Esophagus squamous epithelium (tissue), 4 donors: ENCODE data around the gene NPR1.

Source experiments
- CTCF ChIP-seq, 6 experiments: fragments of 450-650 bp in 4 of 6; fragments of 200-600 bp in 2 of 6; sonication (generic) in 2 of 6; IDR thresholded peaks; one replicate each; pipeline ENCODE4 v1.5.1; 2016 to 2019; ENCODE audit warnings: antibody characterized with exemption in 6 of 6, mild to moderate bottlenecking in 4 of 6, moderate library complexity in 4 of 6
- POLR2A ChIP-seq, 4 donors: fragments of 450-650 bp; IDR thresholded peaks; one replicate each; pipeline ENCODE4 v1.6.1; 2017; ENCODE audit warnings: antibody characterized with exemption in 4 of 4, mild to moderate bottlenecking in 4 of 4, moderate library complexity in 3 of 4

GRCh38 chr1:153688276-153688675 lies 9.8 kb downstream of the NPR1 start:
- TF ChIP-seq CTCF (IDR thresholded peaks at IDR 0.05) (no peak), POLR2A (IDR thresholded peaks at IDR 0.05) (no peak)
